Left renal cortex interstitium (tissue), 4 donors: ENCODE results near the gene BCAS3. TPM values are rescaled to one million over a fixed set of nuclear protein-coding genes. Genes with fewer than 3 reads are reported as not detected.

Experiments
- DNase-seq, 4 donors: peaks; one replicate each; pipeline ENCODE4 v3.0.0-alpha.2; 2013; ENCODE audit warnings: low read depth in 4 of 4, low spot score in 2 of 4, missing footprints in 1 of 4
- polyA plus RNA-seq, 4 donors: library from polyadenylated mRNA; unstranded; fragments of 120-200 nt; gene quantifications; one replicate each; pipeline ENCODE4 v1.2.1, GENCODE V29; 2013; ENCODE audit not compliant: insufficient read length in 4 of 4

Gene BCAS3
- polyA plus RNA-seq, 4 donors, result 28.0 to 30.8 (median 29.6) TPM

DNA sequence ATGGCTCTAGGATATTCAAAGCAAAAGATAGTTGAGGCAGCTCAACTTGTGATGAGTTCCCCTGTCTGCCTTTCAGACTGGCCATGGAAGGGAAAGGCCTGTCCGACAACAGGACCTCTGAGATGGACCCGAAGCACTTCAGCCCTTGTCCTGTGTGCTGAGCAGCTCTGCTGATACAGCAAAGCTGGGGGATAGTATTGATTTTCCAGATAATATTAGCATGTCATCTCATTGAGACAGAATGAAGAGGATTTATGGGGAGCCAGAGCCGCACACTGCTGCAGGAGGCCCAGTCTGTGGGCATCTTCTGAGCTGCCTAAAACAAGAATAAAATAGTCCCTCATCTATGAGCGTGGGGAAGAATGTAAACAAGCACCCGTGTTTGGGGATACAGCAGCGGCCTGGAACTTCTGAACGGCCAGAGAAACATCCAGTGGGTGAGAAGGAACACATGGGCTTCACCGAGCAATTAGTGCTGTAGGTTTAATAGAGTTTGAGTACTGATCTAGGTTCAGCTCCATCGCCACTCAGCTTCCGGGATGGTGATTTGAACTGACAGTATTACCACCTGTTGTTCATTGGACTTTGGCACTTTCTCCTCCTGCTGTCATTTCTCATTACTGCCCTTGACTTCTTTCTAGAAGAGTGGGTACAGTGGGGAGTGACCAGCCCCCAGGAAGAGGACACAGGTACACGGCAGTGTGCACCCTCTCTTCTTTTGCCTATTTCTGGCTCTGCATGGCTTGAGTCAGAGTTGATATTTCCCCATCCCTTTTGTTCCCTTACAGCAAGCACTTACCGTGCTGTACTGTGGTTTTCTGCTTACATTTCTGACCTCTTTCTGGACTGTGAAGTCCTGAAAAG lies 625.5 kb downstream of the BCAS3 start:
- no peak for DNase-seq

DNA sequence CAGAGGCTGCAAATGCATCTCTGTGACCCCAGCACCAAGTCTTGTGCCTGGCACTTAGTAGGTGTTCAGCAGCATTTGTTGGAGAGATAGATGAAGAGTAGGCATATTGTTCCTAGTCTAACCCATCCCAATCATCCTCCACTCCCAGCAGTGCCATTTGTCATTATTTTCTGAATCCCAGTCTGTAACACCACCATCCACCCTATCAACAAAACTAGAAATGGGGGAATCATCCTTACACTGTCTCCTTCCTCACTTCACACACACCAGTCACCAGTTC lies 626.1 kb downstream of the BCAS3 start:
- no peak for DNase-seq

DNA sequence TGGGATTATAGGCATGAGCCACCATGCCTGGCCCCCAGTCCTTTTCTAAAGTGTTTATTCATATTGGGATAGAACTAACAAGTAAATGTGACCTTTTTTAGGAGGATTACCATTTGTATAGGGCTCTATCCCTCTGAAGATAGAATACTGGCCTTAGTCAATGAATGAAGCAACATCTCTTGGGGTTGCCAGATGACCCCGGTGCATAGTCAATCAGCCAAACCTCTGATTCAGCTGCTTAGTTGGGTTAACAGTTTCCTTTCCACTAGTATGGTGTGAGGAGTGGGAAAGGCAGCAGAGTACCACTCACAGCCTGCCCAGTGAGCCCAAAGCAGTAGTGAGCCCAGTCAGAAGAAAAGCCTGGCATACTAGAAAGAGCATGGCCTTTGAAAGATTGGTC lies 627.4 kb downstream of the BCAS3 start:
- no peak for DNase-seq

DNA sequence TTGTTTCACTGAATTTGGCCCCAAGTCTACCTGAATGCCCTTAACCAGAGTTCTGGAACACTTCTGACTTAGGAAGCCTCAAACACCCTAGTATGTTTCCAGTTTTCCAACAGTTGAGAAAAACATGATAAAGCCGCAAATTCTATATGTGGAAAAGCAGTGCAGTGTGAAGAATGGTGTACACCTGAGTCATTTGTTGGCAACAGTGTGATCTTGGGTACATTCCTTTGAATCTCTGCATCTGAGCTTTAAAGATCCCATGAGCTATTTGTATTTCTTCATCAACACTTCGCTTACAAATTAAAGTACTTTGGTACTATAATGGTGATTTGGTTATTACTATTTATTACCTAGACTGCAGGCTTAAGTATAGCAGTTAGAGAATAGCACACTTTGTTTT lies 628.4 kb downstream of the BCAS3 start:
- no peak for DNase-seq

DNA sequence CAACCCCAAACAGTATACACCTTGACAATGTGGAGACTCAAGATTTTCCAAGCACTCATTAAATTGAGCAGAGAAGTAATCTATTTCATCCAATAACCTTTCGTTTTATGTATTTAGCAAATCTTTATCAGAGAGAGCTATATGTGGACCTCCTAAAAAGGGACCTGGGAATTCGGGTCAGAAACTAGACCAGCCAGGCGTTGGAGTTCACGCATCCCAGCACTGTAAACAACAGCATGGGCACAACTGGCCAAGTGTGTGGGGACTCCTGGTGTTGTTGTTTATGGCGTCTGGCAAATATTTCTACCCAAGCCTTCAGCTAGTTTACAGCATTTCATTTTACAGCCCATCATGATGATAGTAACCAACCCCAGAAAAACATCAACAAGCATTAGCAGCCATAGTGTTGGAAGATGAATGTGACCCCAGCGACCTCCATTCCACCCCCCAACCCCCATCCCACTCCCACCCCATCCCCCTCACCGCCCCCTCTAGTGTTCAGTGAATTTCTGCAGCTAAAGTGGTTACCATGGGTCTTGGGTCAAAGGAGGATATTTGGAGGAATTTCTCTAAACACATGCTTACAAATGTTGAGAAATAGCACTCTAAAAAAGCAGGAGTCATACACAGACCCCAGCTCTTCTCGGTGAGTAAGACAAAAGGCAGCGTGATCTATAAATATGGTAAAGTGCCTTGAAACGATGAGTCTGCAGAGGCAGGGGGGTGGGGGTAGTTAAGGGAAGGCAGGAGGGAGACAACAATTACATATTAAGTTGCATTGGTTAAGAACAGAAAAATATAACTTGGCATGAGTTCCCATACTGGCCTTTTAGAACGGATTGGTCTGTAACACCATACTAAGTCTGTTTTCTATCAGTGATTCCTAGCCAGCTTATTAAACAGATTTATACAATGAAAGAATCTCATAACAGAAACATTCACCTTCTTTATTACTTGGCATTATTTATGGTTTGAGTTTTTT lies 630.5 kb downstream of the BCAS3 start:
- DNase-seq, result no peak

DNA sequence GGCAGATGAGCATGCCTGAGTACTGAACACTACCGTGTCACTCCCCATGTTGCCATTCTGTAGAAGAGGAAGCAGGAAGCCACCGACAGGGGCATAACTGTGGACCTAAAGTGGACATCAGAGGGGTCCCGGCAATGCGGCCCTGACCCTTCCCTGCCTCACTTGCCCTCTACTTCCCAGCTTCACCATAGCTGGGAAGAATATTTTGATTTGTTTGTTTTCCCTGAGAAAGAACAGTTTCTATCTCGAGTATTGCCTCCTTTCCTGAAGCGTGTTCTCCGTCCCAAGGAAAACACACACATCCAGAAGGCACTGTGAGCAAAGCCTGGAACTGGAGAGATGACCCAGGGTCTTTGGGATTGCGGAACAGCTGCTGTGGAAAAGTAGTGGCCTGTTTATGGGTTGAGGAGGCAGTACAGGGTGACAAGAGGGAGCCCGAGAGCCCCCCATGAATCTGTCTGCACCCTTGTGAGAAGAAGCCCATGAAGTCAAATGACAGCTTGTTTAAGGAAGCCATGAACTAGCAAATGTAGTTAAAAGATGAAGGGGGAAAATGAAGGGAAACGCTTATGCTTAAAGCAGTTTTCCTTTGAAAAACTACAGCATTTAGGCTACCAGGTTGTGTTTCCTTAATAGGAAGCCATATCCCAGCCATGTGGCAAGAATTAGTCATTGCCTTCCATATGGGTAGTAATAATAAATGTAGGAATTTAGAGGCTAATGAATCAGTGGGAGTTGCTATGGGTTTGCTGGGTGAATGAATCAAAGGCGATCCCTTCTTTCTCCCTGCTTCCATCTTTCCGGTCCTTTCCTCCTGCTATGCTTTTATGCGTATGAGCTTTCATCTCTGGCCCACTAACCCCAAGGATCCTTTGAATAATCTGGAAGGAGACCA lies 632.0 kb downstream of the BCAS3 start:
- no peak for DNase-seq

DNA sequence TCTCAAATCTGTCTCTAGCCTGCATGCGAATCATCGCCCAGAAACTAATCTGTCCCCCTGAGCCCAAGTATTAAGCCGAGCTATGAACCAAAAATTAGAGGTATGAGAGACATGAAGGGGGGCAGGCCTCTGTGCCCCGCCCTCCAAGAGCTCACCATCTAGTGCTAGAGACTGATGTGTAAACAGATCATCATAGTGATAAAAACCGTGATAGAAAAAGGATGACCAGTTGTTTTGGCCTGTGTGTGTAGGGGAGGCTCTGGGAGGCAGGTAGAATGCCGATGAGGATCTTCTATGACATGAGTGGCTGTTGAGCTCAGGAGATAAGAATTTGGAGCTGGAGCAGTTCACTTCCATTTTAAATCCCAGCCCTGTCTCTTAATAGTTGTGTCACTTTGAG lies 632.9 kb downstream of the BCAS3 start:
- DNase-seq, result no peak

DNA sequence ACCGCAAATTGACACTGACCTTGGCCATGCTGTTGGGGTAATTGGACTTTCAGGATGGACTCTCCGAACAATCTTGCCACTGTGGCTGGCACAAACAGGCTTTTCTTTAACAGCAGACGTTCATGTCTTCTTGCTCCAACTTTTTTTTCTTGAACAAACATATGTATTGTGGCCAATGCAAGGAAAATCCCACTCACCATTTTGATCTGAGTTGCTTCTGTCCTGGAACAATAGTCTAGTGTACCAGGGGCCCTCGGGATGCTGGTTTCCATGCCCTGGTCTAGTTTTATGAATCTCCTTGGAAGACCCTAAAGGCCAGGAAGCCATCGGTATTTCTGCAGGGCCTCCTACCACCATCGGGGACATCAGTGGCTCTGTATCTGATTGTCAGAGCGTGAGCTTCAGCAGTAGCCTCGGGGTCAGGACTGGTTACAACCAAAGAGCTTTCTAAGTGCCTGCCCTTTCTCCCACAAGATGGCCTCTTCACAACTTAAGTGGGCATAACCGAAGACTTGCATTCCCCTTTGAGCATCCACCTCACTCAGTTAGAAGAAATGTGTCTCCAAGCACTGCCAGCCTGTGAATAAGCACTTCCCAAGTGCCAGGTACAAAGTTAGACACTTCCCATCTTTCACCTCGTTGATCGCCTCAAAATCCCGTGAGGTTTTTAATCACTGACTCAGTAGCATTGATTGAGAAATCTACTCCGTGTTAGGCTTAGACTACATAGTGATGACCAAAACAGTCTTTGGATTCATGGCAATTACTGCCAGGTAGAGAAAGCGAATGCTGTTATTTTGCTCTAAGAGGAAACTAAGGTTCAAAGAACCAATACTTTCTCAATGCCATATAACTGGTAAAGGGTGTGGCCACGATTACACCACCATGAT lies 635.0 kb downstream of the BCAS3 start:
- DNase-seq, result no peak

DNA sequence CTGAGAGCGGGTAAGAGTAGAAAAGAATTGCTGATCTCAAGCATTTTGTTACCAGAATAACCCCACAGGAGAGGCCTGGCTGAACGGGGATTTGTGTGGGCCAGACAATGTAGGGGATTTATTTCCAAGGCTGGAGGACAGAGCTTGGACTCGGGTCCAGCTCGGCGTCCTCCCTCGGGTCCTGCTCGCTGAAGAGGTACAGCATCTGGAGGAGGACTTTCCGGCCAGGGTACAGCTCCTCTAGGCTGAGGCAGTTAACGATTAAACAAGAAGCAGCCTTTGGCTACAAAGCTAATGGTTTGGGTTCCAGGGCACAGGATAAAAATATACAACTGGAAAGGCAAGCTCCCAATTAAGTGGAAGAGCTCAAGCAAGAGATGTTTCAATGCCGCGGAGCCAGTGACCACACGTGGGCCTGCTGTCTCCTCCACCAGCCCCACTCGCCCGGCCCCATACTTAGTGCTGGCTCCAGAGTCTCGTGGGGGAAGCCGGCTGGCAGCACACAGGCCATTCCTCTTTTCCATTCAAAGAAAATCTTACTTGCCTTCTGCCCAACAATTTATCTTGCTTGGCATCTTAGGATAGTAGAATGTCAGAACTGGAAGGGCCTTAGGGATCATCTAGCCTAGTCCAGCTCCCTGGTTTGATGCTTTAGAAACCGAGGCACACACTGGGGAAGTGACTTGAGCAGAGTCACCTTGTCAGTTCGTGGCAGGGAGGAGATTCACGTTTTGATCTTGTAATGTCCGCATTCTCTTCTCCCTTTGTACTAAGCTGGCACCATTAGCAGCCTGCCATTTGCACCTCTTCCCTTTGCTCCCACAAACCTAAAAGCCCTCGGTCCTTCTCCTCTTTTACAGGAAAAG lies 636.0 kb downstream of the BCAS3 start:
- no peak for DNase-seq

DNA sequence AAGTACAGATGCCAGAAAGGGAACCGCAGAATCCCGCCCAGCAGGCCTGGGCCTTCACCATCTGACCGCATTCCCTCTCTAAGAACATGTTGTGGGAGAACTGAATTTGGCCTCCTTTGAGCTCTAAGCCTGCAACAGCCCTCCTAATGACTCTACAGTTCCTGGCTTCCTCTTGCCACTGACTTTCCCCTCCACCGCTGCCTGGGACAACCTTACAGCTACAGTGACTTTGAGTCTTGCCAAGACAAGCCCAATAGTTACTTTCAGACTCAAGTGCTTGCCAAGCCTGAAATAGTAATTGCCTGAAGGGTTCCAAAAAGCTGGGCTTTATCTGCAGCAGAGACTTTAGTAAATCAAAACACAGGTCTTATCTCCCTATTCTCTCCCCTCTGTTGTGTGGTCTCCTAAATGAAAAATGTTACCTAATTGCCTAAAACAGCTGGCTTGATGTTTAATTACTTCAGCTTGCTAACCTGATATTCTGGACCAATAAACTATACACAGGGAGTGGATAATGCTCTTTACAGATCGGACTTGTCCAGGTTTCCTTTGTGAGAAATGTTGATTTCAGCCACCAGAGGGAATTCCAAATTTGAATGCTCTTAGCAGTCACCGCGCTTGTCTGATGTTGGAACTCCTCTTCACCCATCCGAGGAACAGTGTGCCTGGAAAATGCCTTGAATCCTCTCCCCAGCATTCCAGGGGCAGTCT lies 636.9 kb downstream of the BCAS3 start:
- DNase-seq, result no peak

DNA sequence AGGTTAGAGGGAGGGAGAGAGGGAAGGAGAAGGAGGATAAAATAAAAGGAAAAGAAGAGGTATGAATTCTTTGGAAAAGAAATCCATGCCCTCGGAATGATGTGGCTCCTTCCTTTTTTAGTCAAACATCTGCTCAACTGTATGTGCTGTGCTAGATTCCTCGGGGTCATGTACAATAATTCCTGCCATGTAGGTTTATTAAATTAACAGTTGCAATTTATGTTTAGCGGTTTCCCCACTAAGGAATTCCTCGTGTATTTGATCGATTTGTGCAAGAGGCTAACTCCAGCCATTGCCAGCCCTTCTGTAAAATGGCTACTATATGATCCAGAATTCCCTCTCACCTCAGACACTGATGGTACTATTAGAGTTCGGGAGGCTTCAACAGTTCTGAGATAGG lies 639.0 kb downstream of the BCAS3 start:
- DNase-seq, result no peak

DNA sequence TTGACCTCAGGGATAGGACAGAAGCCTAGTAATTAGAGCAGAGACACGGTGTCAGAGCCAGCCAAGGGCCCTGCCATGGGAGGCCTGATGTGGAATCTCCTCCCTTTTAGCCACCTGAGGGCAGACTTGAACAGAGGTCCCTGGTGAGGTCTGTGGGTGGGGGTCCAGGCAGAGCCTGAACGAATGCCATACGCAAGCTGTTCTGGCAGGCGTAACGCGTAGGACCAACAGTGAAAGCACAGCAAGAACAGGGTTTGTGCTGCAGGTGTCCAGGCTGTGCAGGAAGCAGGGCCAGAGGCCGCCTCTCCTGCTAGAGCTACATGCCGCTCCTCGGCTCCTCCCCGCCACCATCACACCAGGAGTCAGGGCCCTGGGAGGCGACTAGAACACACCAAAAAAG lies 640.1 kb downstream of the BCAS3 start:
- DNase-seq, result no peak

DNA sequence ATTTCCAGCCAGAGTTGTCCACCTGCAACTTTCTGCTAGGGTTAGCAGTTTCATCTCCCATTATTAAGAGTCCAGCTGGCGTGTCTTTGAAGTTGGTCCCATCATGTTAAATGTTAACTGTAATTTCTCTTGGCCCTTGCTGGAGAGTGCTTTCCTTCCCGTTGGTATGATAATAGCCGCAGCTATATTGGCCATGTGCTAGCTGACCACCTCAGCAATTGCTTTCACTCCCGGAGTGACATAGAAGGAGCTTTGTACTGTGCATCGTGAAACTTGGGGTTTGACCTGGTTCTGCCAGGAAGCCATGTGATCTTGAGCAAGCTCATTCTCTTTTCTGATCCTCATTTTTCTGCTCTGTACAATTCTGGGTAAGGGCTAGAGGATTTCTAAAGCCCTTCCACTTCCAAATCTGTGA lies 641.0 kb downstream of the BCAS3 start:
- no peak for DNase-seq

DNA sequence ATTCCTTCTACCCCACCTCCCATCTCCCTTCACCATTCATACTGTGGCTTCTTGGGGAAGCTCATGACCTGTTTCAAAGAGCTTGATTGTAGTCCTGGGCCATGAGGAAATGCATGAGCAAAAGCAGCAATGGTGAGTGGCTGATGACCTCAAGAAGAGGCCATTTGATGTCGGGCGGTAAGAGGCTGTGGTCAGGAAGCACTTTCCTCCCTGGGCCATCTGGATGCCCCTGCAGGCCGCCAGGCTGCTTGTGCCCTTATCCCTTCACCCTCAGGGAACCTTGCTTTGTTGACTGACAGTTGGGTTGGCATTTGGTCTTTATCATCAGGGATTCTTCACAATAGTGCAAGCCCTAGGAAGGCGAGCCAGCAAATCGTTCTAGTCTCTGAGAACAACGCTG lies 643.7 kb downstream of the BCAS3 start:
- DNase-seq, result no peak

DNA sequence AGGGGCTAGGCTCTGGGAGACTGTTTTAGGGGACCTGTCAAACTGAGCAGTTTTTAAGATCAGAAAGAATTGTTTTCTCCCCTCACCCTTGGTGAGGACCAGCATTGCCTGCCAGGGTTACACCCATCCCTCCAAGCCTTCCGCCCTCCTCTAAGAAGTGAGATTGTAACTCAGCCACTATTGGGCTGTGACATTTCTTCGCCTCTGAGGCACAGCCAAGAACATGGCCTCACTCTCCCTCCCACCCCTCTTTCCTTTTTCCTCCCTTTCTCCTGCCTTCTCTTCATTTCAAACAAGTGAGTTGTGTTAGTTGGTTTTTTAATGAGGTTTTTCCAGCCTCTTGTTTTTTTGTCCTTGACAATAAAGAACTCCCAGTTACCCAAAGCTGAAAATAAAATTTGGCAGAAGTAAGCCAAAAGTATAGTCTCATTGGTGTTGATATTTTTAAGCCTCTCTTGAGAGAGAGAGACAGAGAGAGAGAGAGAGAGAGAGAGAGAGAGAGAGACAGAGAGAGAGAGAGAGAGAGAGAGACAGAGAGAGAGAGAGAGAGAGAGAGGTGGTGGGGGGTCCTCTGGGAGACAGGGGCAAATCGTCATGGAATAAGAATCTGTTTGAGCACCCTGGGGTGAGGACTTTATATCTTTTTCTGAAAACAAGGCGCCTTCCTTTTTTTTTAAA lies 644.8 kb downstream of the BCAS3 start:
- no peak for DNase-seq

DNA sequence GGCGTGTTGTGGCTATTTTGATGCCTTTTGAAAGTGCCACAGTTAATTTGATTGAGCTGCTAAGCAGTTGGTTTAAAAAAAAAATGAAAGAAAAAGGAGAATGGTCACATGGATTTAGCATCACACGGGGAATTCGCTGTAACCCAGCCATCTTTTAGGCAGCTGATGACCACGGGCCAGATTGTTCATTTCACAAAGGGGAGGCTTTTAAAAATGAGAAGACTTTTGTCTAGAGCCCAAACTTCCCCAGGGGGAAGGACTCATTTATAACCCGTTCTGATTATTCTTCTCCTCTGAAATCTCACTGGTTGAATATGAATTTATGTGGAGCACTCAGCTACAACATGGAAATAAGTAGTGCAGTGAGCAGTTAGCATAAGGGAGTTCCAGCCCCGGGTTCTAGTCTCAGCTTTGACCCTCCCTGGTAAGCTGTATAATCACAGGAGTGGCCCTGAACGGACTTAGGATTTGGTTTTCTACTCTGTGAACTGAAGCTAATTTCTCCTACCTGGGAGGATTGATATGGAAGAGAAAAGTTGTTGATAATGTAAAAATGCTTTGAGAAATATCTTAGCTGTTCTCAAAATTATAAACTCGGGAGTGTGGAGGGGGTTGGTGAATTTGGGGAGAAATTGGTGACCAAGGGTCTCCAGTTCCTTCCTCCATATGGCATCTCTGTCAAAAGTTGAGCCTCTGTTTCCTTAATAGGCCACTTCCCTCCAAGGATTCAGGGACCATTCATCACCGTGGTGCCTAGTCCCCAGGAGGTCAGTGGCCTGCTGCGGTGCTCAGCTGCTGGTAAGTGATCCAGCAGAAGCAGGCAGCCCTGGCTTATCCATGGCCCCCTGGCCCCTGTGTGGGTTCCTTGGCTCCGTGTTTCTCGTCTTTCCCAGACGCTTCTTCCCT lies 645.6 kb downstream of the BCAS3 start:
- no peak for DNase-seq
